ENCODE measurements around the gene TULP4.
A peak's percentile ranks its signal among the peaks of the same experiment; 100 is the strongest.

Gene TULP4

GRCh38 chr6:158313989-158314388 is 1.7 kb downstream of the TULP4 start:
- DNase-seq (ENCODE audit: low spot score) = peak; percentile 34
- TF ChIP-seq CTCF (IDR thresholded peaks at IDR 0.05; ENCODE audit: extremely low read depth, missing control alignments) = no peak

- TF ChIP-seq CTCF (IDR thresholded peaks at IDR 0.05; ENCODE audit: extremely low read depth, missing control alignments) = no peak
- DNase-seq (ENCODE audit: low spot score) = no peak
These were observed 2.5 kb downstream of the TULP4 start for GRCh38 chr6:158314737-158315136.

GRCh38 chr6:158316022-158316421 is 3.8 kb downstream of the TULP4 start:
- DNase-seq (ENCODE audit: low spot score) = no peak

GRCh38 chr6:158321960-158322359 is 9.7 kb downstream of the TULP4 start:
- DNase-seq (ENCODE audit: low spot score) = no peak

More at GRCh38 chr6:158316022-158316421, 3.8 kb downstream of the TULP4 start:
- TF ChIP-seq CTCF (IDR thresholded peaks at IDR 0.05; ENCODE audit: extremely low read depth, missing control alignments) = no peak

GRCh38 chr6:158322400-158322723 is 10.1 kb downstream of the TULP4 start:
- TF ChIP-seq CTCF (IDR thresholded peaks at IDR 0.05; ENCODE audit: extremely low read depth, missing control alignments) = no peak
- DNase-seq (ENCODE audit: low spot score) = no peak

More at GRCh38 chr6:158321960-158322359, 9.7 kb downstream of the TULP4 start:
- TF ChIP-seq CTCF (IDR thresholded peaks at IDR 0.05; ENCODE audit: extremely low read depth, missing control alignments) = no peak

- TF ChIP-seq CTCF (IDR thresholded peaks at IDR 0.05; ENCODE audit: extremely low read depth, missing control alignments) = no peak
- peak; percentile 43 for DNase-seq (ENCODE audit: low spot score)
These were observed 10.7 kb downstream of the TULP4 start for GRCh38 chr6:158322724-158323560.

- DNase-seq (ENCODE audit: low spot score) = no peak
- no peak for TF ChIP-seq CTCF (IDR thresholded peaks at IDR 0.05; ENCODE audit: extremely low read depth, missing control alignments)
These were observed 11.3 kb downstream of the TULP4 start for GRCh38 chr6:158323561-158323958.

All from GM20000 (cell line).